HEK293 (cell line): Measurements from ENCODE around the gene LAMB4.

Experiments used
- CTCF ChIA-PET: fragments of 350-600 bp; formaldehyde crosslinking; extraction: SDS; loops from one replicate; lab custom pipeline; 2021; ENCODE audit warnings: antibody characterized with exemption; lab: Yijun Ruan, JAX
- POLR2A ChIA-PET: fragments of 300-600 bp; formaldehyde crosslinking; extraction: SDS; loops from one replicate; lab custom pipeline; 2020; ENCODE audit warnings: antibody characterized with exemption, inconsistent platforms; lab: Yijun Ruan, JAX
- H3K27ac ChIP-seq: fragments of 200-500 bp; sonication (Bioruptor generic); 2 replicates; pipeline ENCODE4 v1.5.1; 2014; ENCODE audit warnings: low read depth, low read length, control low read depth, inconsistent platforms; ENCODE audit errors: extremely low read depth
- H3K36me3 ChIP-seq, 2 experiments: fragments of 200-500 bp in 1 of 2; sonication (Bioruptor generic) in 1 of 2; 1 replicate in 1 of 2; 2 replicates in 1 of 2; pipeline ENCODE4 v1.5.1; 2014 to 2017; ENCODE audit warnings: inconsistent platforms in 2 of 2, low read length in 2 of 2; ENCODE audit not compliant: control insufficient read depth in 2 of 2, insufficient read depth in 1 of 2
- H3K4me1 ChIP-seq: fragments of 200-500 bp; sonication (Bioruptor generic); 2 replicates; pipeline ENCODE4 v1.5.1; 2014; ENCODE audit warnings: mild to moderate bottlenecking, low read length, inconsistent platforms; ENCODE audit not compliant: control insufficient read depth, insufficient read depth
- H3K4me3 ChIP-seq: 2 replicates; pipeline ENCODE4 v1.5.1; 2011; ENCODE audit warnings: low read depth, mild to moderate bottlenecking, control low read depth, low read length, moderate library complexity
- H3K9me3 ChIP-seq: fragments of 200-500 bp; sonication (Bioruptor generic); 2 replicates; pipeline ENCODE4 v1.5.1; 2014; ENCODE audit warnings: low read depth, low read length, inconsistent platforms; ENCODE audit not compliant: control insufficient read depth, insufficient read depth
- GLI4 ChIP-seq: fragments of 450-650 bp; formaldehyde crosslinking; IDR thresholded peaks from 2 replicates; pipeline ENCODE4 v1.5.1; 2016; ENCODE audit warnings: missing biosample characterization, missing genetic modification characterization
- HOXA7 ChIP-seq: sonication (generic); formaldehyde crosslinking; IDR thresholded peaks from 2 replicates; pipeline ENCODE4 v1.8.1; 2022; ENCODE audit warnings: missing genetic modification reagents, borderline replicate concordance
- REPIN1 ChIP-seq: fragments of 450-650 bp; formaldehyde crosslinking; IDR thresholded peaks from 2 replicates; pipeline ENCODE4 v1.5.1; 2017; ENCODE audit warnings: missing biosample characterization, missing genetic modification characterization, low read depth
- WT1 ChIP-seq: fragments of 450-650 bp; formaldehyde crosslinking; IDR thresholded peaks from 2 replicates; pipeline ENCODE4 v1.5.1; 2016; ENCODE audit warnings: missing biosample characterization, missing genetic modification characterization
- YY1 ChIP-seq: fragments of 450-650 bp; formaldehyde crosslinking; IDR thresholded peaks from 2 replicates; pipeline ENCODE4 v1.5.1; 2018; ENCODE audit warnings: missing biosample characterization, missing genetic modification characterization
- YY2 ChIP-seq: fragments of 450-650 bp; formaldehyde crosslinking; IDR thresholded peaks from 2 replicates; pipeline ENCODE4 v1.5.1; 2016; ENCODE audit warnings: missing biosample characterization, missing genetic modification characterization
- ZBTB1 ChIP-seq: fragments of 450-650 bp; formaldehyde crosslinking; IDR thresholded peaks from 2 replicates; pipeline ENCODE4 v1.5.1; 2016; ENCODE audit warnings: missing biosample characterization, missing genetic modification characterization
- ZBTB20 ChIP-seq: fragments of 450-650 bp; formaldehyde crosslinking; IDR thresholded peaks from 2 replicates; pipeline ENCODE4 v1.5.1; 2016; ENCODE audit warnings: missing biosample characterization, missing genetic modification characterization
- ZBTB7A ChIP-seq: fragments of 450-650 bp; formaldehyde crosslinking; IDR thresholded peaks from 2 replicates; pipeline ENCODE4 v1.5.1; 2016; ENCODE audit warnings: low read depth, missing biosample characterization, missing genetic modification characterization
- ZNF112 ChIP-seq: fragments of 450-650 bp; formaldehyde crosslinking; IDR thresholded peaks from 2 replicates; pipeline ENCODE4 v1.5.0; 2017; ENCODE audit warnings: missing biosample characterization, missing genetic modification characterization
- ZNF2 ChIP-seq: fragments of 450-650 bp; formaldehyde crosslinking; IDR thresholded peaks from 2 replicates; pipeline ENCODE4 v1.5.1; 2016; ENCODE audit warnings: missing biosample characterization, missing genetic modification characterization
- ZNF302 ChIP-seq: fragments of 450-650 bp; formaldehyde crosslinking; IDR thresholded peaks from 2 replicates; pipeline ENCODE4 v1.5.1; 2016; ENCODE audit warnings: missing biosample characterization, missing genetic modification characterization, low read depth
- ZNF560 ChIP-seq: fragments of 450-650 bp; formaldehyde crosslinking; IDR thresholded peaks from 2 replicates; pipeline ENCODE4 v1.5.1; 2017; ENCODE audit warnings: missing biosample characterization, missing genetic modification characterization, borderline replicate concordance
- ZNF610 ChIP-seq: fragments of 450-650 bp; formaldehyde crosslinking; IDR thresholded peaks from 2 replicates; pipeline ENCODE4 v1.5.1; 2016; ENCODE audit warnings: missing biosample characterization, missing genetic modification characterization, borderline replicate concordance
- ZNF677 ChIP-seq: fragments of 450-650 bp; IDR thresholded peaks from 2 replicates; pipeline ENCODE4 v1.5.0; 2018; ENCODE audit warnings: missing biosample characterization, mild to moderate bottlenecking, missing genetic modification characterization, moderate library complexity
- ZNF837 ChIP-seq: fragments of 450-650 bp; formaldehyde crosslinking; IDR thresholded peaks from 2 replicates; pipeline ENCODE4 v1.5.1; 2016; ENCODE audit warnings: missing biosample characterization, missing genetic modification characterization
- TF ChIP-seq, protein P1 (sequence below): fragments of 450-650 bp; formaldehyde crosslinking; conservative IDR thresholded peaks from 2 replicates; pipeline ENCODE4 v1.5.1; 2016; ENCODE audit warnings: low read depth, missing biosample characterization, missing genetic modification characterization
- TF ChIP-seq, protein P2 (sequence below): fragments of 450-650 bp; formaldehyde crosslinking; IDR thresholded peaks from 2 replicates; pipeline ENCODE4 v1.5.1; 2017; ENCODE audit warnings: missing biosample characterization, mild to moderate bottlenecking, missing genetic modification characterization, moderate library complexity
- TF ChIP-seq, protein P3 (sequence below): fragments of 450-650 bp; formaldehyde crosslinking; IDR thresholded peaks from 2 replicates; pipeline ENCODE4 v1.5.1; 2016; ENCODE audit warnings: missing biosample characterization, missing genetic modification characterization, low read depth
- TF ChIP-seq, protein P4 (sequence below): fragments of 450-650 bp; formaldehyde crosslinking; IDR thresholded peaks from 2 replicates; pipeline ENCODE4 v1.5.1; 2016; ENCODE audit warnings: missing biosample characterization, missing genetic modification characterization

The LAMB4 gene

DNA sequence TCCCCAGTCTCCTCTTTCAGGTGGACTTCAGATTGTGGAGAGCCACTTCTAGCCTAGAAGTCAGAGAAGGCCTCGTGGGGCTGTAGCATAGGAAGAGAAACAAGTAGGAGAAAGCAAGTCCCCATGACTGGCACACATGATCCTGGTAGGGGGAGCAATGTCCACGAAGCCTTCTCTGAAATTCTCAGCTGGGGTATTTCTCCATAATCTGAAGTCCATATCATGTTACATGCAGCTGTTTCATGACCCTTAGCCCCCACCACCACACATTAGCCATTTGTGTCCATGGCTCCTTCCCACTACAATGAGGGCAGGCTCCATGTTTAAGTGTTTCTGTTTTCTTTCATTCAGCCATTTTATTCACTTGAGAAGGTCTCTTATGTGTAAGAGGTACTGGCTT lies 43.2 kb downstream of the LAMB4 start (continued):
- TF ChIP-seq, protein P1, sequence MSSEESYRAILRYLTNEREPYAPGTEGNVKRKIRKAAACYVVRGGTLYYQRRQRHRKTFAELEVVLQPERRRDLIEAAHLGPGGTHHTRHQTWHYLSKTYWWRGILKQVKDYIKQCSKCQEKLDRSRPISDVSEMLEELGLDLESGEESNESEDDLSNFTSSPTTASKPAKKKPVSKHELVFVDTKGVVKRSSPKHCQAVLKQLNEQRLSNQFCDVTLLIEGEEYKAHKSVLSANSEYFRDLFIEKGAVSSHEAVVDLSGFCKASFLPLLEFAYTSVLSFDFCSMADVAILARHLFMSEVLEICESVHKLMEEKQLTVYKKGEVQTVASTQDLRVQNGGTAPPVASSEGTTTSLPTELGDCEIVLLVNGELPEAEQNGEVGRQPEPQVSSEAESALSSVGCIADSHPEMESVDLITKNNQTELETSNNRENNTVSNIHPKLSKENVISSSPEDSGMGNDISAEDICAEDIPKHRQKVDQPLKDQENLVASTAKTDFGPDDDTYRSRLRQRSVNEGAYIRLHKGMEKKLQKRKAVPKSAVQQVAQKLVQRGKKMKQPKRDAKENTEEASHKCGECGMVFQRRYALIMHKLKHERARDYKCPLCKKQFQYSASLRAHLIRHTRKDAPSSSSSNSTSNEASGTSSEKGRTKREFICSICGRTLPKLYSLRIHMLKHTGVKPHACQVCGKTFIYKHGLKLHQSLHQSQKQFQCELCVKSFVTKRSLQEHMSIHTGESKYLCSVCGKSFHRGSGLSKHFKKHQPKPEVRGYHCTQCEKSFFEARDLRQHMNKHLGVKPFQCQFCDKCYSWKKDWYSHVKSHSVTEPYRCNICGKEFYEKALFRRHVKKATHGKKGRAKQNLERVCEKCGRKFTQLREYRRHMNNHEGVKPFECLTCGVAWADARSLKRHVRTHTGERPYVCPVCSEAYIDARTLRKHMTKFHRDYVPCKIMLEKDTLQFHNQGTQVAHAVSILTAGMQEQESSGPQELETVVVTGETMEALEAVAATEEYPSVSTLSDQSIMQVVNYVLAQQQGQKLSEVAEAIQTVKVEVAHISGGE: no peak
- TF ChIP-seq, protein P2, sequence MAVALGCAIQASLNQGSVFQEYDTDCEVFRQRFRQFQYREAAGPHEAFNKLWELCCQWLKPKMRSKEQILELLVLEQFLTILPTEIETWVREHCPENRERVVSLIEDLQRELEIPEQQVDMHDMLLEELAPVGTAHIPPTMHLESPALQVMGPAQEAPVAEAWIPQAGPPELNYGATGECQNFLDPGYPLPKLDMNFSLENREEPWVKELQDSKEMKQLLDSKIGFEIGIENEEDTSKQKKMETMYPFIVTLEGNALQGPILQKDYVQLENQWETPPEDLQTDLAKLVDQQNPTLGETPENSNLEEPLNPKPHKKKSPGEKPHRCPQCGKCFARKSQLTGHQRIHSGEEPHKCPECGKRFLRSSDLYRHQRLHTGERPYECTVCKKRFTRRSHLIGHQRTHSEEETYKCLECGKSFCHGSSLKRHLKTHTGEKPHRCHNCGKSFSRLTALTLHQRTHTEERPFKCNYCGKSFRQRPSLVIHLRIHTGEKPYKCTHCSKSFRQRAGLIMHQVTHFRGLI (tag by site-specific recombination): no peak
- TF ChIP-seq WT1 (tag by site-specific recombination): no peak
- TF ChIP-seq, protein P3, sequence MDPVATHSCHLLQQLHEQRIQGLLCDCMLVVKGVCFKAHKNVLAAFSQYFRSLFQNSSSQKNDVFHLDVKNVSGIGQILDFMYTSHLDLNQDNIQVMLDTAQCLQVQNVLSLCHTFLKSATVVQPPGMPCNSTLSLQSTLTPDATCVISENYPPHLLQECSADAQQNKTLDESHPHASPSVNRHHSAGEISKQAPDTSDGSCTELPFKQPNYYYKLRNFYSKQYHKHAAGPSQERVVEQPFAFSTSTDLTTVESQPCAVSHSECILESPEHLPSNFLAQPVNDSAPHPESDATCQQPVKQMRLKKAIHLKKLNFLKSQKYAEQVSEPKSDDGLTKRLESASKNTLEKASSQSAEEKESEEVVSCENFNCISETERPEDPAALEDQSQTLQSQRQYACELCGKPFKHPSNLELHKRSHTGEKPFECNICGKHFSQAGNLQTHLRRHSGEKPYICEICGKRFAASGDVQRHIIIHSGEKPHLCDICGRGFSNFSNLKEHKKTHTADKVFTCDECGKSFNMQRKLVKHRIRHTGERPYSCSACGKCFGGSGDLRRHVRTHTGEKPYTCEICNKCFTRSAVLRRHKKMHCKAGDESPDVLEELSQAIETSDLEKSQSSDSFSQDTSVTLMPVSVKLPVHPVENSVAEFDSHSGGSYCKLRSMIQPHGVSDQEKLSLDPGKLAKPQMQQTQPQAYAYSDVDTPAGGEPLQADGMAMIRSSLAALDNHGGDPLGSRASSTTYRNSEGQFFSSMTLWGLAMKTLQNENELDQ (tag by site-specific recombination): no peak
- no peak for TF ChIP-seq ZNF560 (tag by site-specific recombination)
- TF ChIP-seq, protein P4, sequence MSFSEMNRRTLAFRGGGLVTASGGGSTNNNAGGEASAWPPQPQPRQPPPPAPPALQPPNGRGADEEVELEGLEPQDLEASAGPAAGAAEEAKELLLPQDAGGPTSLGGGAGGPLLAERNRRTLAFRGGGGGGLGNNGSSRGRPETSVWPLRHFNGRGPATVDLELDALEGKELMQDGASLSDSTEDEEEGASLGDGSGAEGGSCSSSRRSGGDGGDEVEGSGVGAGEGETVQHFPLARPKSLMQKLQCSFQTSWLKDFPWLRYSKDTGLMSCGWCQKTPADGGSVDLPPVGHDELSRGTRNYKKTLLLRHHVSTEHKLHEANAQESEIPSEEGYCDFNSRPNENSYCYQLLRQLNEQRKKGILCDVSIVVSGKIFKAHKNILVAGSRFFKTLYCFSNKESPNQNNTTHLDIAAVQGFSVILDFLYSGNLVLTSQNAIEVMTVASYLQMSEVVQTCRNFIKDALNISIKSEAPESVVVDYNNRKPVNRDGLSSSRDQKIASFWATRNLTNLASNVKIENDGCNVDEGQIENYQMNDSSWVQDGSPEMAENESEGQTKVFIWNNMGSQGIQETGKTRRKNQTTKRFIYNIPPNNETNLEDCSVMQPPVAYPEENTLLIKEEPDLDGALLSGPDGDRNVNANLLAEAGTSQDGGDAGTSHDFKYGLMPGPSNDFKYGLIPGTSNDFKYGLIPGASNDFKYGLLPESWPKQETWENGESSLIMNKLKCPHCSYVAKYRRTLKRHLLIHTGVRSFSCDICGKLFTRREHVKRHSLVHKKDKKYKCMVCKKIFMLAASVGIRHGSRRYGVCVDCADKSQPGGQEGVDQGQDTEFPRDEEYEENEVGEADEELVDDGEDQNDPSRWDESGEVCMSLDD: no peak

DNA sequence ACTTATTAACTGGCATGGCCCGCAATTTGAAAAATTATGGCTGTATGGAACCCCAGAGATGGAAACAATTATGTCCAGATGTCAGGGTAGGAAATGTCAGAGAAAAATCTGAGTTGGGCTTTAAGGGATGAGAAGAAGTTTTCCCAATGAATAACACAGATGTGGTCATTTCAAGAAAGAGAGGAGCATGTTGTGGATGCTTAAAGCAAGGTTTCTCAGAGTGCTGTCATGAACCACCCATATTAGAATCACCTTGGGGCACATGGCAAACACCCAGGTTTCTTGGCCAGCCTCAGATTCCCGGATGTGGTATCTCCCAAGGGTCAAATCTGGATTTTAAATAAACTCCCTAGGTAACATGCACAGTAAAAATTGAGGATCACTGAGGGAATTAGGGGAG lies 43.6 kb downstream of the LAMB4 start:
- H3K4me3 ChIP-seq: no peak overlapping the region
- no peak overlapping the region for H3K27ac ChIP-seq

DNA sequence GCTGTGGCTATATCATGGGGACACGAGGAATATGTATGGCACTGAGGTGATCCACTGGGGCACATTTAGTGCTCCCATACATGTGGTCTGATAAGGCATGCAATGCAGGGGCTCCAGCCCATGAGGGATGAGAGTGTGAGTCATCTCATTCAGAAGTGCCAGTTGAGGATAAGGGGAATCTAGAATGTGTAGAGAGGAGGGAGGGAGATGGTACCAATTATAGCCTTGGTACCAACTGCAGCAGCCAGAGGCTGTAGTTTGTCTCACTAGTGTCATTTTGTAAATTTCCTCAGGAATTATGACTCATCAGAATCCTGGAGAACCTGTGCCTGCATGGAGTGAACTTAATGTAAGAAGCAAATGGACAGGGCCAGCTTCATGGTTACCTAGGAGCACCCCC lies 46.2 kb downstream of the LAMB4 start:
- no peak overlapping the region for H3K4me3 ChIP-seq
- CTCF ChIA-PET: no interaction called here
- no peaks in the 10 kb centered on the region for H3K36me3 ChIP-seq
- H3K4me1 ChIP-seq: no peaks in the 10 kb centered on the region
- no peaks in the 10 kb centered on the region for H3K9me3 ChIP-seq
- H3K27ac ChIP-seq: no peak overlapping the region
- TF ChIP-seq ZNF837 (tag by site-specific recombination) (no peak), ZBTB20 (tag by site-specific recombination) (no peak), ZNF2 (tag by site-specific recombination) (no peak), ZNF677 (tag by site-specific recombination) (no peak)
- TF ChIP-seq, all 188 proteins: peak for 0
- POLR2A ChIA-PET: no interaction called here

More for the DNA sequence above, 43.6 kb downstream of the LAMB4 start:
- ChIA-PET POLR2A (no interaction called here), CTCF (no interaction called here)
- no peaks in the 10 kb centered on the region for H3K4me1 ChIP-seq
- no peaks in the 10 kb centered on the region for H3K9me3 ChIP-seq
- no peaks in the 10 kb centered on the region for H3K36me3 ChIP-seq
- TF ChIP-seq ZNF610 (tag by site-specific recombination): no peak
- no peak for TF ChIP-seq HOXA7
- no peak for TF ChIP-seq ZBTB7A
- no peak for TF ChIP-seq YY2 (tag by site-specific recombination)
- no peak for TF ChIP-seq YY1 (tag by site-specific recombination)
- TF ChIP-seq ZNF112 (tag by site-specific recombination): no peak
- no peak for TF ChIP-seq GLI4 (tag by site-specific recombination)
- no peak for TF ChIP-seq REPIN1 (tag by site-specific recombination)
- no peak for TF ChIP-seq ZNF302 (tag by site-specific recombination)
- no peak for TF ChIP-seq ZBTB1
